Spleen (tissue), 7 donors: ENCODE measurements around the gene ALDH1A1.

Source experiments
- CTCF ChIP-seq, 11 experiments: fragments of 200-600 bp in 7 of 11; fragments of 450-650 bp in 4 of 11; sonication (generic) in 4 of 11; IDR thresholded peaks in 8 of 11; conservative IDR thresholded peaks in 3 of 11; 1 replicate in 7 of 11; 2 replicates in 4 of 11; pipeline versions ENCODE4 v1.4.0 to v1.8.0; 2016 to 2021; ENCODE audit warnings: antibody characterized with exemption in 11 of 11, inconsistent platforms in 4 of 11, mild to moderate bottlenecking in 1 of 11
- POLR2AphosphoS5 ChIP-seq, 3 donors: sonication (generic); formaldehyde crosslinking; IDR thresholded peaks; one replicate each; pipeline ENCODE4 v1.5.1; 2017; ENCODE audit warnings: antibody characterized with exemption in 3 of 3
- donor health status: DM: no; HTN: no; CAD: no; lungs with moderate emphysema.
- donor health status: DM: no; HTN: no; CAD: no.
- donor health status: DM: no; HTN: no; CAD: no.

- TF ChIP-seq CTCF (IDR thresholded peaks at IDR 0.05 in 8 of 11, conservative IDR thresholded peaks at IDR 0.05 in 3 of 11) (no peak), POLR2AphosphoS5 (IDR thresholded peaks at IDR 0.05) (no peak)
These were observed 57.7 kb downstream of the ALDH1A1 start for GRCh38 chr9:72895122-72895521.
